HG02678 (cell line): ENCODE results near the gene FAM222B.
"Not testable (repeated sequence)": the region's sequence is repeated elsewhere in the genome, so short reads cannot be mapped to it uniquely, and the experiment has no call there.

Experiments
- ATAC-seq: cut with Tn5 transposase; IDR thresholded peaks from one replicate; pipeline ENCODE4 v1.9.1; 2021; ENCODE audit warnings: mild to moderate bottlenecking, moderate library complexity; ENCODE audit not compliant: unreplicated experiment

FAM222B gene

GRCh38 chr17:28734712-28735241, 107.8 kb downstream of the FAM222B start:
- no peak for ATAC-seq

GRCh38 chr17:28733346-28733745, 109.2 kb downstream of the FAM222B start:
- no peak for ATAC-seq

- ATAC-seq: no peak
These were observed 112.7 kb downstream of the FAM222B start for GRCh38 chr17:28729950-28730330.

DNA sequence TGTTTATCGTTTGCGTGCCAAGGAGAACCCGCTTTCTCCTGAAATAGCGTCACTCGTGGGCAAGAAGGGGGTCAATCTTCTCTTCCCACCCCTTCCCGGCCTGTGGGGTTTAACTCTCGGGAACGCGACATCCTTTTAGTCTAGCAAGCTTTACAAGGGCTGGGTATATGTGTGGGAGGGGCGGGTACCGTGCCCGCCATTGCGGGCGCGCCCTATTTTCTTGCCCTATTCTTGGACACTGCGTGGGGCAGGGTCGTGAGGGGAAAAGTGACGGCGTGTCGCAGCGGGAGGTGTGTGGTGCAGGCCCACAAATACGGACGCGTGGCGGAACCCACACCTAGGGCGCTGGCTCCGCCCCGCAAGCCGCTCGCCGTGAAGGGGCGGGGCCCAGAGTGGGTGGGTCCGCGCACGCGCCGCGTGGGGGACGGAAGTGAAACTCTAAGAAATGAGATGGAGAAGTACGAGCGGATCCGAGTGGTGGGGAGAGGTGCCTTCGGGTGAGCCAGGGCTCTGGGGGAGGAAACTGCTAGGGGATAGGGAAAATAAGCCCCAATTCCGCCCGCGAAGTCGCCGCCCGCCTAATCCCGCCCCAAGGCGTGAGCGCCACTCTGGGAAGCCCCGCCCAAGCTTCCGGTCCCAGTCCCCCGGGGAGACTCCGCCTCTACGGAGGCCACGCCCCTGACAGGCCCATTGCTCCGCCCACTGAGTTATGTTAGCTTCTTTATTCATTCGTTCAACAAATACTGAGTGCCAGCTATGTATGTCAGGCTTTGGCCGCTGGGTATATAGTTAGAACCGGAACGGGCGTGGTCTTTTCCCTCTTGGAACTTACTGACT, 114.0 kb downstream of the FAM222B start, which contains the start of gene NEK8:
TSS of gene NEK8 (plus strand) at position 425 of the 837 bp plus-strand sequence. CDS start at position 451, 26 bp downstream.
- ATAC-seq: peak; percentile 42

GRCh38 chr17:28726627-28727491, 115.7 kb downstream of the FAM222B start:
- ATAC-seq: peak; percentile 39

- ATAC-seq: no peak
These were observed 116.4 kb downstream of the FAM222B start, which contains the start of gene TLCD1 for GRCh38 chr17:28726226-28726626. Gene TLCD1, minus strand, starts transcription at chr17:28726233. Its CDS starts 136 bp downstream, at chr17:28726097.

DNA sequence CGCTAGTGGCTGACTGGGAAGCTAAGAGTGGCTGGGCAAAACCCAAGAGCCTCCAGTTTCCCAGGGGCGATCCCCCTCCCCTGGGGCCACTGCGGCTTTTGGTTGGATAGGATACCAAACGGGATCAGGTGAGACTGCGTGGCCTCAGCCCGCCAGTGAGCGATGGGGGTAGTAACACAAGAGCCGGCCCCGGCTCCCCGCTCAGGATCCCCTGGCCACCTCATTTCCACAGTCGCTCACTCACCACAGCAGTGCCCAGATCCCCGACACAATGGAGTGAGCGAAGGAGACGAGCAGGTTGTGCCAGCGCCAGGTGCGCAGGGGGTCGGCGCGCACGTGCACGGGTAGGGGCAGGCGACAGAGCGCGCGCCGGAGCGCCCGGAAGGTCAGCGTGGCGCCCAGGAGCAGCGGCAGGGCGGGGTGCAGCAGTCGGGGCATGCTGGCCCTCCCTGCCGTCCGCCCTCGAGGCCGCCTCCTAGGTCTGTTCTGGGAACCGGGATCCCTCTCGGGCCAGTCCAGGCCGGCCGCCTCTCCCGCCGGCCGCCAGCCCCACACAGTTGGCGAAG, 116.8 kb downstream of the FAM222B start:
- ATAC-seq: no peak

DNA sequence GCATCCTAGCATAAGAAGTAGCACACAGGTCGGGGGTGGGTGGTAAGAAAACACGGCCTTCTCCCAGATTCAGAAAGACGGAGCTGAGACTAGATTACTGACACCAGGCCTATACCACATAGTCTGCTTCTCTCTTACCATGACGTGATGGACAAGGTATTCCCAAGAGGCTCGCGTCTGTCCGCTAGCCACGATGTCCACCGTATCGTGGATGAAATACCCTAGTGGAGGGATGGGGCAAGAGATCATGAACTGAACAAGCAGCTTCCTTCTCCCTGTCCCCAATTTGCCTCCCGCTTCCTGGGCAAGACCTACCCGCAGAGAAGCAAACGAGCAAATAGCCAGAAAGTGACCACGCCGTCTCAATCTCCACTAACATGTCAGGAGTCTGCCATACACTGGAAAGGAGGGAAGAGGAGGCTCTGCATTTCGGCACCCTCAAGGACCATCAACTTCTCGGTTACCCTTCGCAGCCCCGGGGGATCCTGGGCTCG, 117.4 kb downstream of the FAM222B start:
- no peak for ATAC-seq

- ATAC-seq: no peak
These were observed 118.0 kb downstream of the FAM222B start for GRCh38 chr17:28724500-28725165.

DNA sequence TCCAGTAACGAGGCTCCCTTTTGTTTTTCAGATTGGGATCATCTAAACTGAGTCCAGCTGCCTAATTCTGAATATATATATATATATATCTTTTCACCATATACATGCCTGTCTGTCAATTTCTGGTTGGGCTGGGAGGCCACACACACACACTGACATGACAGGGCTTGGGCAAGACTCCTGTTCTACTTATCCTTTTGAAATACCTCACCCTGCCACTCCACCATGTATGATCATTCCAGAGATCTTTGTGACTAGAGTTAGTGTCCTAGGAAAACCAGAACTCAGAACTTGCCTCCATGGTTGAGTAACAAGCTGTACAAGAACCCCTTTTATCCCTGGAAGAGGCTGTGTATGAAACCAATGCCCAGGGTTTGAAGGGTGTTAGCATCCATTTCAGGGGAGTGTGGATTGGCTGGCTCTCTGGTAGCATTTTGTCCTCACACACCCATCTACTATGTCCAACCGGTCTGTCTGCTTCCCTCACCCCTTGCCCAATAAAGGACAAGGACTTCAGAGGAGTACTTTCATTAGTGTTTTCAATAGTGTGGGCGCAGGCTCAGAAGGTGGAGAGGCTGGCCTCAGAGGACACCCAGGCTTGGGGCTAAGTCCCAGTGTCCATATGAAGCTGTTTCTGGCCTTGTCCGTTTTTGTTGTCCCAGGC, 118.6 kb downstream of the FAM222B start:
- ATAC-seq: not testable (repeated sequence)

- ATAC-seq: no peak
These were observed 119.3 kb downstream of the FAM222B start for GRCh38 chr17:28723159-28723835.

DNA sequence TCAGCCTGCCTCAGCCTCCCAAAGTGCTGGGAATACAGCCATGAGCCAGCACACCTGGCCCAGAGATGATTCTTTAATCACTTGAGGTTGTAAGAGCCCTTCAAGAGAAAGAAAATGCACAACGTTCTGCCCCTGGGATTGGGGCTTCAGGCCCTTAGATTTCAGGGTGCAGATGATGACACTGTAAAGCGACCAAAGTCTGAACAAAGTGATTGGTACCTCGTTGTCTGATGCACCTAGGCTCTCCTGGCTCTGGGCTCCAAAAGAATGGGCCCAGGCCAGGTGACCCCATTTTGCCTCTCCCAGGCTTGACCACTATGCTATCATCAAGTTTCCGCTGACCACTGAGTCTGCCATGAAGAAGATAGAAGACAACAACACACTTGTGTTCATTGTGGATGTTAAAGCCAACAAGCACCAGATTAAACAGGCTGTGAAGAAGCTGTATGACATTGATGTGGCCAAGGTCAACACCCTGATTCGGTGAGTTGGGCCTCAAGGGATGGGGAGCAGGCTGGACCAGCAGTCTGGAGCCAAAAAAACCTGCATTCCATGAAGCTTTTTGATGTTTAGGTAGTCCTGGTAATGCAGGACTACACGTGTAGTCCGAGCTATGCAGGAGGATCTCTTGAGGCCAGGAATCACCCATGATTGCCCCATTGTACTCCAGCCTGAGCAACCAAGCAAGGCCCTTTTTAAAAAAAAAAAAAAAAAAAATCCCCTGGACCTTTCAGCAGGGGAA, 120.0 kb downstream of the FAM222B start:
- no peak for ATAC-seq

- ATAC-seq: not testable (repeated sequence)
These were observed 121.6 kb downstream of the FAM222B start for GRCh38 chr17:28720997-28721329.

DNA sequence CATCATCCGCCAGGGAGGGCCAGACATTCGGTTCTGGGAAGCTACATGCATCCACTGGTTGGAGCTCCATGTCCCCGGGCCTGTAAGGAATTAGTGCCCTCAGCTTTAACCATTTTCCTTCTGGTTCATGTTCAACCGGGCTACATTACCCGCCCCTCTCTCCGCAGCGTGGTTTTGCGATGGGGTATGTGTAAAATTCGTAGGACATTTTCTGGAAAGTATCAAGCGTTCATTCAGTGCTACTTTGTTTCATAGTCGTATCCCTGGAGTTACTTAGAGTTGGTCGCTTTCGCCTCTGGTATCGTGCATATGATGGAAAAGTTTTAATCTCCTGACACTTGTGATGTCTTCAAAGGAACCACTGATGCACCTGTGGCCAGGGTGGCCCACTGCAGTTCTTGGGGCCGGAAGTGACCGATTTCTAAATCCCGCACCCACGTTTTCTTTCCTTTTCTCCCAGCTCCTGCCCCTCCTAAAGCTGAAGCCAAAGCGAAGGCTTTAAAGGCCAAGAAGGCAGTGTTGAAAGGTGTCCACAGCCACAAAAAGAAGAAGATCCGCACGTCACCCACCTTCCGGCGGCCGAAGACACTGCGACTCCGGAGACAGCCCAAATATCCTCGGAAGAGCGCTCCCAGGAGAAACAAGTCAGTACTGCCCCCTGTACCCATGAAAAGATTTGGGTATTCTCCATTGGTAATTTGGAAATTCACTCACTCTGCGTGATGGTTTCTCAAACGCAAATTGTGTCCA, 122.2 kb downstream of the FAM222B start:
- no peak for ATAC-seq

DNA sequence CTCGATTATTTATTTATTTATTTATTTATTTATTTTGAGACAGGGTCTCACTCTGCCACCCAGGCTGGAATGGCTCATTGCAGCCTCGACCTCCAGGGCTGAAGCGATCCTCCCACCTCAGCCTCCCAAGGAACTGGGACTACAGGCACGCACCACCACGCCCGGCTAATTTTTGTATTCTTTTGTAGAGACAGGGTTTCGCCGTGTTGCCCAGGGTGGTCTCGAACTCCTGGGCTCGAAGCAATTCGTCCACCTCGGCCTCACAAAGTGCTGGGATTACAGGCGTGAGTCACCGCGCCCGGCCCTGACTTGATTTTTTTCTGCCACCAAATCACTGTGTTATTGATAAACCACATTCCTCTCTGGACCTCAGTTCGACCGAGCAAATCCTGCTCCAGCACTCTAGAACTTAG, 123.6 kb downstream of the FAM222B start:
- no peak for ATAC-seq

DNA sequence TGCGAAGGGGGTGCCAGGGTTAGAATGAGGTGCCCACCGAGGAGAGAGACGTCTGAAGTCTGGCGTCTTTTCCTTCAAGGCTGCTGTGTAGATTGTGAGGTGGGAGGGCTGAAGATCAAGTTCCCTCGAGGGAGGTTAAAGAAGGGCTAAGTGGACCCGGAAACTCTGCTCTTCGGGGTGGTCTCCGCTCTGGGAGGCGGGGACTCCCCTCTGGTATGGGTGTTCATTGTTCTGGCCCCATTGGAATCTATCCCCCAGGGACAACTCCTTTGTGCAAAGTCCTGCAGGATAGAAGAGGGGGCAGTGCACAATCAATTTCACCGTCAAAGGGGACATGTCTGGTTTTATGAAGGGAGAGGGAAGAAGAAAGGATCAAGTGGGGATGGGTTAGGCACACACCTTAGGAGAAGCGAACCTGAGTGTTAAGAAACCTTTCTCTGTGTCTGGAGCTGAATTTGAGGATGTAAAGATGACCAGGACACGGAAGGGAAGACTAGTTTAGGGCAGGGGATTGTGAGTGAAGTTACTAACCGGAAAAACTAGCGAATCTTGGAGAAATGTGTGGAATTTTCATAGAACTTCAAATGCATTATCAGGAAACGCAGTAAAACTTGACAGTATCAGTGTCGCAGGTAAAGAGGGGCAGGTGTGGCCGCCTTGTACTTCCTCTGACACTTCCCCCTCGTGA, 124.1 kb downstream of the FAM222B start:
- ATAC-seq: no peak

DNA sequence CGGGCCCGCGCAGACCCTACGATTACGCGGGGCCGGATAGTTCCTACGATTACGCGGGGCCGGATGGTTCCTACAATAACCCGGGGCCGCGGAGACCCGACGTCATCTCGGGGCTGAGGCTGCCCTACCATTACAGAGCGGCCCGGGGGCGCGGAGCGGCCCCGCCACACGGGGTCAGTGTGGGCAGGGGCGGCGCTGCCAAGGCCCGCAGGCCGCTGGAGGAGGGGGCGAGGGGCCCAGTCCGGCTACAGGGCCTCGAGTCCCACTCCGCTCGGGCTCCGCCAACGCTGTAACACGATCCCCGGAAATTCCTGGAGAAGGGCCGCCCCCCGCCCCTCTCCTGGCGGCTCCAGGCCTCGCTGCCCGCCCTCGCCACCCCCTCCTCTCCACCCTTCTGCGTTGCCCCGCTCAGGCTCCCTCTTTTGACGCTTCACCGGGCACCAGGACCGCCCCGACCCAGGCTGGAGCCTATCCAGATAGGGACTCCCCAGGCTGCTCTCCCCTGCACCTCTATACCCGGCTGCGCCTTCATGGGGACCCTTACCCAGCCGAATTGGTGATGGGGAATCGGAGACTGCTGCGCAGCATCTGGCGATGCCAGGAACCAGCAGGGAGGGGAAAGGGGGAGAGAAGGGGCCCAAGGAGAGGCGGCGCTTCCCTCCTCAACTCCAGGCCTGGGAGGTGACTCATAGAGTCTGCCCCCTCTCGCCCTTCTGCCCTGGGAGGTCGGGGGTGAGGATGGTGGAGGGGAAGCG, 124.8 kb downstream of the FAM222B start, which contains the start of gene RAB34:
TSS of gene RAB34 (minus strand) at position 291 of the 755 bp plus-strand sequence. CDS start 602 bp downstream, outside the sequence.
- ATAC-seq: no peak
